GM23338 (cell line): ENCODE measurements around the gene GOLGA1. TPM values are rescaled to one million over a fixed set of nuclear protein-coding genes. Genes with fewer than 3 reads are reported as not detected.

Experiments
- ATAC-seq: fragments of 200-7000 bp; cut with Tn5 transposase; 3 replicates; pipeline ENCODE4 v1.9.1; 2020
- DNase-seq: peaks from one replicate; pipeline ENCODE4 v3.0.0-alpha.2; 2015; ENCODE audit warnings: low spot score
- H2AFZ ChIP-seq: fragments of 200-600 bp; sonication (generic); 2 replicates; pipeline ENCODE4 v1.8.0; 2016; ENCODE audit warnings: antibody characterized with exemption, mild to moderate bottlenecking, moderate library complexity
- H3F3A ChIP-seq: fragments of 200-600 bp; sonication (generic); replicated peaks from 2 replicates; pipeline ENCODE4 v1.8.0; 2017; ENCODE audit warnings: antibody characterized with exemption, mixed run types, low read depth
- H3K27ac ChIP-seq: fragments of 200-600 bp; sonication (generic); 2 replicates; pipeline ENCODE4 v1.6.1; 2016; ENCODE audit warnings: low read depth
- H3K27me3 ChIP-seq: fragments of 200-600 bp; sonication (generic); 2 replicates; pipeline ENCODE4 v1.8.0; 2016; ENCODE audit warnings: mild to moderate bottlenecking, mixed run types, moderate library complexity; ENCODE audit not compliant: insufficient read depth
- H3K36me3 ChIP-seq: fragments of 200-600 bp; sonication (generic); 2 replicates; pipeline ENCODE4 v1.8.0; 2016; ENCODE audit warnings: mild to moderate bottlenecking; ENCODE audit not compliant: insufficient read depth
- H3K4me1 ChIP-seq: fragments of 200-600 bp; sonication (generic); 2 replicates; pipeline ENCODE4 v1.8.0; 2016; ENCODE audit warnings: mild to moderate bottlenecking, moderate library complexity; ENCODE audit not compliant: insufficient read depth
- H3K4me2 ChIP-seq: fragments of 200-600 bp; sonication (generic); 2 replicates; pipeline ENCODE4 v1.7.1; 2017; ENCODE audit warnings: mixed run types
- H3K4me3 ChIP-seq: fragments of 200-600 bp; sonication (generic); 2 replicates; pipeline ENCODE4 v1.6.1; 2016; ENCODE audit warnings: mixed run types
- H3K79me2 ChIP-seq: fragments of 200-600 bp; sonication (generic); replicated peaks from 2 replicates; pipeline ENCODE4 v1.8.0; 2017; ENCODE audit warnings: mild to moderate bottlenecking; ENCODE audit not compliant: insufficient read depth
- H3K9me2 ChIP-seq: fragments of 200-600 bp; sonication (generic); 2 replicates; pipeline ENCODE4 v1.8.0; 2017; ENCODE audit not compliant: insufficient read depth
- H4K20me1 ChIP-seq: fragments of 200-600 bp; sonication (generic); replicated peaks from 2 replicates; pipeline ENCODE4 v1.8.0; 2017; ENCODE audit warnings: mild to moderate bottlenecking; ENCODE audit not compliant: insufficient read depth
- H3K27ac Mint-ChIP-seq: 2 replicates; pipeline ENCODE4 v1.8.0; 2020; ENCODE audit warnings: inconsistent platforms, mild to moderate bottlenecking, moderate library complexity, mixed read lengths
- H3K27me3 Mint-ChIP-seq: 3 replicates; pipeline ENCODE4 v1.8.0; 2022; ENCODE audit warnings: low read depth, mild to moderate bottlenecking, moderate library complexity, mixed read lengths, inconsistent platforms; ENCODE audit not compliant: insufficient read depth, poor library complexity
- H3K36me3 Mint-ChIP-seq: 3 replicates; pipeline ENCODE4 v1.8.0; 2021; ENCODE audit warnings: low read depth, mild to moderate bottlenecking, inconsistent platforms, moderate library complexity, mixed read lengths
- H3K4me1 Mint-ChIP-seq: 3 replicates; pipeline ENCODE4 v1.8.0; 2020; ENCODE audit warnings: mild to moderate bottlenecking, inconsistent platforms, mixed read lengths
- H3K4me3 Mint-ChIP-seq: 3 replicates; pipeline ENCODE4 v1.8.0; 2021; ENCODE audit warnings: moderate library complexity, mild to moderate bottlenecking, inconsistent platforms, mixed read lengths
- H3K9me3 Mint-ChIP-seq: 3 replicates; pipeline ENCODE4 v1.8.0; 2020; ENCODE audit warnings: moderate library complexity, mild to moderate bottlenecking, inconsistent platforms, mixed read lengths
- CREB1 ChIP-seq: fragments of 250-450 bp; sonication (Bioruptor Pico); IDR thresholded peaks from 2 replicates; pipeline ENCODE4 v1.5.0; 2020; ENCODE audit warnings: low read depth, mild to moderate bottlenecking, moderate library complexity
- EZH2 ChIP-seq: fragments of 200-600 bp; sonication (generic); IDR thresholded peaks from one replicate; pipeline ENCODE4 v1.8.0; 2017; ENCODE audit warnings: antibody characterized with exemption, mild to moderate bottlenecking, low read depth; ENCODE audit not compliant: unreplicated experiment
- EZH2phosphoT487 ChIP-seq: fragments of 200-600 bp; sonication (generic); IDR thresholded peaks from one replicate; pipeline ENCODE4 v1.8.1; 2018; ENCODE audit warnings: antibody characterized with exemption; ENCODE audit not compliant: unreplicated experiment
- STAT1 ChIP-seq: IDR thresholded peaks from one replicate; pipeline ENCODE4 v1.6.1; 2016; ENCODE audit warnings: antibody characterized with exemption; ENCODE audit not compliant: unreplicated experiment
- ZNF114 ChIP-seq: fragments of 250-450 bp; sonication (Bioruptor Pico); IDR thresholded peaks from 2 replicates; pipeline ENCODE4 v1.5.0; 2020; ENCODE audit warnings: mild to moderate bottlenecking, moderate library complexity
- ZNF331 ChIP-seq: fragments of 250-450 bp; sonication (Bioruptor Pico); IDR thresholded peaks from 2 replicates; pipeline ENCODE4 v1.5.0; 2020; ENCODE audit warnings: low read depth, mild to moderate bottlenecking, moderate library complexity
- polyA plus RNA-seq: library from polyadenylated mRNA; unstranded; fragments of >200 nt; fragmentation: Nextera tagmentation; extraction: Ambion mirVana; gene quantifications from 2 replicates; pipeline ENCODE4 v1.2.1, GENCODE V29; 2016
- total RNA-seq: library from RNA; depleted of rRNA; stranded (reverse); fragments of >200 nt; shearing (Covaris generic); gene quantifications from 2 replicates; pipeline ENCODE4 v1.2.3, GENCODE V29; 2014
- TF ChIP-seq, protein P1 (sequence below): IDR thresholded peaks from 2 replicates; pipeline ENCODE4 v1.6.1; 2016; ENCODE audit warnings: antibody characterized with exemption
- TF ChIP-seq, protein P2 (sequence below), 2 experiments: fragments of 200-600 bp in 1 of 2; sonication (generic) in 1 of 2; conservative IDR thresholded peaks; 2 replicates each; pipeline versions ENCODE4 v1.5.1 to v1.6.1; 2016 to 2017; ENCODE audit warnings: antibody characterized with exemption in 2 of 2, low read depth in 2 of 2, mild to moderate bottlenecking in 2 of 2, moderate library complexity in 1 of 2
- TF ChIP-seq, protein P3 (sequence below): fragments of 250-450 bp; sonication (Bioruptor Pico); IDR thresholded peaks from 2 replicates; pipeline ENCODE4 v1.5.0; 2020; ENCODE audit warnings: mild to moderate bottlenecking, moderate library complexity
- TF ChIP-seq, protein P4 (sequence below): IDR thresholded peaks from one replicate; pipeline ENCODE4 v1.6.1; 2018; ENCODE audit warnings: antibody characterized with exemption; ENCODE audit not compliant: unreplicated experiment

Gene GOLGA1
- total and polyA plus RNA-seq, 2 experiments from 2014 or later = 6.1 to 8.0 TPM

DNA sequence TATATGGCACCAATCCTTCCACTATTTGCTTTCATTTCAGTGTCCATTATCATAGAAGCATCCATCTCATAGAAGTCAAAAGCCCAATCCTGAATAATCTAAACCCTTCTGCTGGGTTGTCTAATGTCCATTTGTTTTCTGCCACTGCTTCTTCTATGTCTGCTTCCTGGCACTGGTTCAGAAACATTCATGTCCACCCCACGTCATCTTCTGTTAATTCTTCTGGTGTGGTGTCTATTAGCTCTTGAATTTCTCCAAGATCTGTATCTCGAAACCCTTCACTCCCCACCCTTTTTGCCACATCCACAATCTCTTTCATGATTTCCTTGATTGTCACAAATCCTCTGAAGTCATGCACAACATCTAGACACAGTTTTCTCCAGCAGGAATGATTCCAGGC is 23.2 kb upstream of the GOLGA1 start:
- H3K4me3 Mint-ChIP-seq = no peak overlapping the region
- Histone ChIP-seq H3K27ac (no peak overlapping the region), H3K79me2 (no peaks in the 10 kb centered on the region), H3K27me3 (no peaks in the 10 kb centered on the region), H3K4me3 (no peak overlapping the region), H2AFZ (no peak overlapping the region), H3K36me3 (no peaks in the 10 kb centered on the region), H3K9me2 (no peaks in the 10 kb centered on the region), H4K20me1 (0 out of 2 replicates have a peak, but pooled peaks cover 3% of the 10 kb centered on the region), H3K4me1 (no peaks in the 10 kb centered on the region), H3K4me2 (no peak overlapping the region), H3F3A (no peaks in the 10 kb centered on the region)
- no peaks in the 10 kb centered on the region for H3K4me1 Mint-ChIP-seq
- H3K27ac Mint-ChIP-seq = no peak overlapping the region
- TF ChIP-seq CREB1 (no peak), ZNF331 (CRISPR knock-in tag) (no peak), EZH2 (no peak), EZH2phosphoT487 (no peak), ZNF114 (no peak), STAT1 (no peak)
- TF ChIP-seq, protein P1, sequence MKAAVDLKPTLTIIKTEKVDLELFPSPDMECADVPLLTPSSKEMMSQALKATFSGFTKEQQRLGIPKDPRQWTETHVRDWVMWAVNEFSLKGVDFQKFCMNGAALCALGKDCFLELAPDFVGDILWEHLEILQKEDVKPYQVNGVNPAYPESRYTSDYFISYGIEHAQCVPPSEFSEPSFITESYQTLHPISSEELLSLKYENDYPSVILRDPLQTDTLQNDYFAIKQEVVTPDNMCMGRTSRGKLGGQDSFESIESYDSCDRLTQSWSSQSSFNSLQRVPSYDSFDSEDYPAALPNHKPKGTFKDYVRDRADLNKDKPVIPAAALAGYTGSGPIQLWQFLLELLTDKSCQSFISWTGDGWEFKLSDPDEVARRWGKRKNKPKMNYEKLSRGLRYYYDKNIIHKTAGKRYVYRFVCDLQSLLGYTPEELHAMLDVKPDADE = no peak
- TF ChIP-seq, protein P2, sequence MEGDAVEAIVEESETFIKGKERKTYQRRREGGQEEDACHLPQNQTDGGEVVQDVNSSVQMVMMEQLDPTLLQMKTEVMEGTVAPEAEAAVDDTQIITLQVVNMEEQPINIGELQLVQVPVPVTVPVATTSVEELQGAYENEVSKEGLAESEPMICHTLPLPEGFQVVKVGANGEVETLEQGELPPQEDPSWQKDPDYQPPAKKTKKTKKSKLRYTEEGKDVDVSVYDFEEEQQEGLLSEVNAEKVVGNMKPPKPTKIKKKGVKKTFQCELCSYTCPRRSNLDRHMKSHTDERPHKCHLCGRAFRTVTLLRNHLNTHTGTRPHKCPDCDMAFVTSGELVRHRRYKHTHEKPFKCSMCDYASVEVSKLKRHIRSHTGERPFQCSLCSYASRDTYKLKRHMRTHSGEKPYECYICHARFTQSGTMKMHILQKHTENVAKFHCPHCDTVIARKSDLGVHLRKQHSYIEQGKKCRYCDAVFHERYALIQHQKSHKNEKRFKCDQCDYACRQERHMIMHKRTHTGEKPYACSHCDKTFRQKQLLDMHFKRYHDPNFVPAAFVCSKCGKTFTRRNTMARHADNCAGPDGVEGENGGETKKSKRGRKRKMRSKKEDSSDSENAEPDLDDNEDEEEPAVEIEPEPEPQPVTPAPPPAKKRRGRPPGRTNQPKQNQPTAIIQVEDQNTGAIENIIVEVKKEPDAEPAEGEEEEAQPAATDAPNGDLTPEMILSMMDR (conservative IDR thresholded peaks at IDR 0.05; ENCODE audit: low read depth in 2 of 2) = no peak
- TF ChIP-seq, protein P3, sequence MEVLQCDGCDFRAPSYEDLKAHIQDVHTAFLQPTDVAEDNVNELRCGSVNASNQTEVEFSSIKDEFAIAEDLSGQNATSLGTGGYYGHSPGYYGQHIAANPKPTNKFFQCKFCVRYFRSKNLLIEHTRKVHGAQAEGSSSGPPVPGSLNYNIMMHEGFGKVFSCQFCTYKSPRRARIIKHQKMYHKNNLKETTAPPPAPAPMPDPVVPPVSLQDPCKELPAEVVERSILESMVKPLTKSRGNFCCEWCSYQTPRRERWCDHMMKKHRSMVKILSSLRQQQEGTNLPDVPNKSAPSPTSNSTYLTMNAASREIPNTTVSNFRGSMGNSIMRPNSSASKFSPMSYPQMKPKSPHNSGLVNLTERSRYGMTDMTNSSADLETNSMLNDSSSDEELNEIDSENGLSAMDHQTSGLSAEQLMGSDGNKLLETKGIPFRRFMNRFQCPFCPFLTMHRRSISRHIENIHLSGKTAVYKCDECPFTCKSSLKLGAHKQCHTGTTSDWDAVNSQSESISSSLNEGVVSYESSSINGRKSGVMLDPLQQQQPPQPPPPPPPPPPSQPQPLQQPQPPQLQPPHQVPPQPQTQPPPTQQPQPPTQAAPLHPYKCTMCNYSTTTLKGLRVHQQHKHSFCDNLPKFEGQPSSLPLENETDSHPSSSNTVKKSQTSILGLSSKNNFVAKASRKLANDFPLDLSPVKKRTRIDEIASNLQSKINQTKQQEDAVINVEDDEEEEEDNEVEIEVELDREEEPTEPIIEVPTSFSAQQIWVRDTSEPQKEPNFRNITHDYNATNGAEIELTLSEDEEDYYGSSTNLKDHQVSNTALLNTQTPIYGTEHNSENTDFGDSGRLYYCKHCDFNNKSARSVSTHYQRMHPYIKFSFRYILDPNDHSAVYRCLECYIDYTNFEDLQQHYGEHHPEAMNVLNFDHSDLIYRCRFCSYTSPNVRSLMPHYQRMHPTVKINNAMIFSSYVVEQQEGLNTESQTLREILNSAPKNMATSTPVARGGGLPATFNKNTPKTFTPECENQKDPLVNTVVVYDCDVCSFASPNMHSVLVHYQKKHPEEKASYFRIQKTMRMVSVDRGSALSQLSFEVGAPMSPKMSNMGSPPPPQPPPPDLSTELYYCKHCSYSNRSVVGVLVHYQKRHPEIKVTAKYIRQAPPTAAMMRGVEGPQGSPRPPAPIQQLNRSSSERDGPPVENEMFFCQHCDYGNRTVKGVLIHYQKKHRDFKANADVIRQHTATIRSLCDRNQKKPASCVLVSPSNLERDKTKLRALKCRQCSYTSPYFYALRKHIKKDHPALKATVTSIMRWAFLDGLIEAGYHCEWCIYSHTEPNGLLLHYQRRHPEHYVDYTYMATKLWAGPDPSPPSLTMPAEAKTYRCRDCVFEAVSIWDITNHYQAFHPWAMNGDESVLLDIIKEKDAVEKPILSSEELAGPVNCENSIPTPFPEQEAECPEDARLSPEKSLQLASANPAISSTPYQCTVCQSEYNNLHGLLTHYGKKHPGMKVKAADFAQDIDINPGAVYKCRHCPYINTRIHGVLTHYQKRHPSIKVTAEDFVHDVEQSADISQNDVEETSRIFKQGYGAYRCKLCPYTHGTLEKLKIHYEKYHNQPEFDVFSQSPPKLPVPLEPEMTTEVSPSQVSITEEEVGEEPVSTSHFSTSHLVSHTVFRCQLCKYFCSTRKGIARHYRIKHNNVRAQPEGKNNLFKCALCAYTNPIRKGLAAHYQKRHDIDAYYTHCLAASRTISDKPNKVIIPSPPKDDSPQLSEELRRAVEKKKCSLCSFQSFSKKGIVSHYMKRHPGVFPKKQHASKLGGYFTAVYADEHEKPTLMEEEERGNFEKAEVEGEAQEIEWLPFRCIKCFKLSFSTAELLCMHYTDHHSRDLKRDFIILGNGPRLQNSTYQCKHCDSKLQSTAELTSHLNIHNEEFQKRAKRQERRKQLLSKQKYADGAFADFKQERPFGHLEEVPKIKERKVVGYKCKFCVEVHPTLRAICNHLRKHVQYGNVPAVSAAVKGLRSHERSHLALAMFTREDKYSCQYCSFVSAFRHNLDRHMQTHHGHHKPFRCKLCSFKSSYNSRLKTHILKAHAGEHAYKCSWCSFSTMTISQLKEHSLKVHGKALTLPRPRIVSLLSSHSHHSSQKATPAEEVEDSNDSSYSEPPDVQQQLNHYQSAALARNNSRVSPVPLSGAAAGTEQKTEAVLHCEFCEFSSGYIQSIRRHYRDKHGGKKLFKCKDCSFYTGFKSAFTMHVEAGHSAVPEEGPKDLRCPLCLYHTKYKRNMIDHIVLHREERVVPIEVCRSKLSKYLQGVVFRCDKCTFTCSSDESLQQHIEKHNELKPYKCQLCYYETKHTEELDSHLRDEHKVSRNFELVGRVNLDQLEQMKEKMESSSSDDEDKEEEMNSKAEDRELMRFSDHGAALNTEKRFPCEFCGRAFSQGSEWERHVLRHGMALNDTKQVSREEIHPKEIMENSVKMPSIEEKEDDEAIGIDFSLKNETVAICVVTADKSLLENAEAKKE (CRISPR knock-in tag) = no peak
- TF ChIP-seq, protein P4, sequence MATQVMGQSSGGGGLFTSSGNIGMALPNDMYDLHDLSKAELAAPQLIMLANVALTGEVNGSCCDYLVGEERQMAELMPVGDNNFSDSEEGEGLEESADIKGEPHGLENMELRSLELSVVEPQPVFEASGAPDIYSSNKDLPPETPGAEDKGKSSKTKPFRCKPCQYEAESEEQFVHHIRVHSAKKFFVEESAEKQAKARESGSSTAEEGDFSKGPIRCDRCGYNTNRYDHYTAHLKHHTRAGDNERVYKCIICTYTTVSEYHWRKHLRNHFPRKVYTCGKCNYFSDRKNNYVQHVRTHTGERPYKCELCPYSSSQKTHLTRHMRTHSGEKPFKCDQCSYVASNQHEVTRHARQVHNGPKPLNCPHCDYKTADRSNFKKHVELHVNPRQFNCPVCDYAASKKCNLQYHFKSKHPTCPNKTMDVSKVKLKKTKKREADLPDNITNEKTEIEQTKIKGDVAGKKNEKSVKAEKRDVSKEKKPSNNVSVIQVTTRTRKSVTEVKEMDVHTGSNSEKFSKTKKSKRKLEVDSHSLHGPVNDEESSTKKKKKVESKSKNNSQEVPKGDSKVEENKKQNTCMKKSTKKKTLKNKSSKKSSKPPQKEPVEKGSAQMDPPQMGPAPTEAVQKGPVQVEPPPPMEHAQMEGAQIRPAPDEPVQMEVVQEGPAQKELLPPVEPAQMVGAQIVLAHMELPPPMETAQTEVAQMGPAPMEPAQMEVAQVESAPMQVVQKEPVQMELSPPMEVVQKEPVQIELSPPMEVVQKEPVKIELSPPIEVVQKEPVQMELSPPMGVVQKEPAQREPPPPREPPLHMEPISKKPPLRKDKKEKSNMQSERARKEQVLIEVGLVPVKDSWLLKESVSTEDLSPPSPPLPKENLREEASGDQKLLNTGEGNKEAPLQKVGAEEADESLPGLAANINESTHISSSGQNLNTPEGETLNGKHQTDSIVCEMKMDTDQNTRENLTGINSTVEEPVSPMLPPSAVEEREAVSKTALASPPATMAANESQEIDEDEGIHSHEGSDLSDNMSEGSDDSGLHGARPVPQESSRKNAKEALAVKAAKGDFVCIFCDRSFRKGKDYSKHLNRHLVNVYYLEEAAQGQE = no peak
- no peak for DNase-seq
- no peak for ATAC-seq
- H3K36me3 Mint-ChIP-seq = peaks cover 13% of the 10 kb centered on the region; the same call in 2 of the 3 replicates
- H3K27me3 Mint-ChIP-seq = peaks cover 1% of the 10 kb centered on the region
- no peaks in the 10 kb centered on the region for H3K9me3 Mint-ChIP-seq
